ENCODE data around the gene SPPL2A.

SPPL2A gene

GRCh38 chr15:50686469-50687301 lies 78.8 kb downstream of the SPPL2A start, which contains the start of gene TRPM7:
Gene TRPM7 (minus strand): TSS chr15:50686797. CDS start chr15:50686533, 264 bp downstream.
- DNase-seq (ENCODE audit: low spot score) = peak; percentile 93
- TF ChIP-seq CTCF (IDR thresholded peaks at IDR 0.05; ENCODE audit: extremely low read depth, missing control alignments) = no peak

GRCh38 chr15:50685976-50686468 lies 79.5 kb downstream of the SPPL2A start:
- TF ChIP-seq CTCF (IDR thresholded peaks at IDR 0.05; ENCODE audit: extremely low read depth, missing control alignments) = no peak
- DNase-seq (ENCODE audit: low spot score) = peak; percentile 79

- DNase-seq (ENCODE audit: low spot score) = peak; percentile 4
- no peak for TF ChIP-seq CTCF (IDR thresholded peaks at IDR 0.05; ENCODE audit: extremely low read depth, missing control alignments)
These were observed 80.1 kb downstream of the SPPL2A start for GRCh38 chr15:50685191-50685975.

GRCh38 chr15:50681467-50681866 lies 84.0 kb downstream of the SPPL2A start:
- TF ChIP-seq CTCF (IDR thresholded peaks at IDR 0.05; ENCODE audit: extremely low read depth, missing control alignments) = no peak
- DNase-seq (ENCODE audit: low spot score) = no peak

- no peak for DNase-seq (ENCODE audit: low spot score)
- no peak for TF ChIP-seq CTCF (IDR thresholded peaks at IDR 0.05; ENCODE audit: extremely low read depth, missing control alignments)
These were observed 88.6 kb downstream of the SPPL2A start for GRCh38 chr15:50676799-50677483.

- TF ChIP-seq CTCF (IDR thresholded peaks at IDR 0.05; ENCODE audit: extremely low read depth, missing control alignments) = peak; percentile 10
- no peak for DNase-seq (ENCODE audit: low spot score)
These were observed 89.9 kb downstream of the SPPL2A start for GRCh38 chr15:50675535-50676144.

All from GM20000 (cell line).